H1 (cell line): ENCODE results near the gene MAP2K1. TPM values are rescaled to one million over a fixed set of nuclear protein-coding genes. Genes with fewer than 3 reads are reported as not detected.

Experiments
- BRCA1 ChIP-seq: IDR thresholded peaks from 2 replicates; pipeline ENCODE4 v1.6.1; 2012; ENCODE audit warnings: low read depth, low read length, improper control_type of control experiment
- KDM1A ChIP-seq: fragments of 200-600, 300-600 bp; sonication (generic); IDR thresholded peaks from 2 replicates; pipeline ENCODE4 v1.7.1; 2016; ENCODE audit warnings: mild to moderate bottlenecking, low read length, borderline replicate concordance
- RNF2 ChIP-seq: fragments of 200-900, 300-1000 bp; sonication (generic); IDR thresholded peaks from 2 replicates; pipeline ENCODE4 v1.7.1; 2016; ENCODE audit warnings: borderline replicate concordance, low read depth, mild to moderate bottlenecking, antibody characterized with exemption, low read length; ENCODE audit not compliant: poor library complexity, severe bottlenecking; ENCODE audit errors: missing control alignments
- RXRA ChIP-seq: IDR thresholded peaks from 2 replicates; pipeline ENCODE4 v1.6.1; 2011; ENCODE audit warnings: low read depth, mild to moderate bottlenecking, low read length, moderate library complexity; ENCODE audit not compliant: insufficient read depth
- polyA plus RNA-seq, 7 experiments: library from polyadenylated mRNA; depleted of rRNA in 3 of 7; stranded (reverse) in 5 of 7; unstranded in 2 of 7; fragments of >200 nt in 5 of 7; fragments of 200-250 nt in 2 of 7; gene quantifications; 1 replicate in 5 of 7; 2 replicates in 1 of 7; 4 replicates in 1 of 7; pipeline versions ENCODE4 v1.2.1 to v1.2.3, GENCODE V29; 2011 to 2013; ENCODE audit warnings: missing spikeins in 2 of 7, mixed read lengths in 2 of 7
- total RNA-seq: library from RNA; stranded (reverse); fragmentation: NEBNext Ultra II Directional; extraction: Animal tissue kit (Norgen Biotek cat#: 25700); gene quantifications from 2 replicates; pipeline ENCODE4 v1.2.1, GENCODE V29; 2021

MAP2K1 gene
- total and polyA plus RNA-seq, 2 of the 8 experiments (the other 6 are each of a cell fraction or from before 2014, with no cell fraction given), result 54.7 to 78.2 TPM

- TF ChIP-seq KDM1A (no peak), BRCA1 (no peak), RXRA (no peak), RNF2 (no peak)
Measured at GRCh38 chr15:66401130-66402021, 14.7 kb downstream of the MAP2K1 start (continued).
